Fibroblast of skin of left quadriceps (primary cell): ENCODE data around the gene SRCAP.
"Not testable (repeated sequence)": the region's sequence is repeated elsewhere in the genome, so short reads cannot be mapped to it uniquely, and the experiment has no call there.

ENCODE experiments used
- DNase-seq, 2 experiments: peaks; one replicate each; pipeline ENCODE4 v3.0.0-alpha.2; 2013; ENCODE audit warnings: low read depth in 2 of 2

Gene SRCAP

DNA sequence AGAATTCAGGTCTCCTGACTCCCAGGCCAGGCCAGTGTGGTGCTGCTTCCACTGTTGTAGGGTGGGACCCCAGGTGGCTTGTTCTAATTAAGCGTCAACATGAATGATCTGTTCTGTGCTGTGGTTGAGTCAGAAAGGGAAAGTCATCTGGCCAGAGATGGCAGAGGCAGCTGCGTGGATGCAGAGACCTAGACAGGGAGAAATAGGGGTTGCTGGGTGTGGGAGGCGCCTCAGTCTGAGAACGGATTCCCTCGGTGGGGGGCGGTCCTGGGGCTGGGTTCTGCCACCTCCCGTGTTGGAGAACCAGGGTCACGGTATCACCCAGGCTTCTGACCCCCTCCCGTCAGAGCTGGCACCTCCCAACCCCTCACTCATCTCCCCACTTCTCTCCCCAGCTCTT is 35.2 kb upstream of the SRCAP start:
- no peak for DNase-seq

DNA sequence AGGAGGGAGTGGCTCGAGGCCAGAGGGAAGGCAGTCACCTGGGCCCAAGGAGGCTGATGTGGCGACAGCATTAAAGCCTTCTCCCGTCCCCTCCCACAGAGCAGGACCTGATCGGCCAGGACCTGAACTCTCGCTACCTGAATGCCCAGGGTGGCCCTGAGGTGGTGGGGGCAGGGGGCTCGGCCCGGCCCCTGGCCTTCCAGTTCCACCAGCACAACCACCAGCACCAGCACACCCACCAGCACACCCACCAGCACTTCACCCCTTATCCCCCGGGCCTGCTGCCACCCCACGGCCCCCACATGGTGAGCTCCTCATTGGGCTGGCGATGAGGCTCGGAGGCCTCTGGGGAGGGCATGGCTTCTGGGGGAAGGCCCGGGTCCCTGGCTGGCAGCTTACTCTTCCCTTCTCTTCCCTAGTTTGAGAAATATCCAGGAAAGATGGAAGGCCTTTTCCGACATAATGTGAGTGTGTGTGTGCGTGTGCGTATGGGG is 34.3 kb upstream of the SRCAP start:
- DNase-seq, result no peak

DNA sequence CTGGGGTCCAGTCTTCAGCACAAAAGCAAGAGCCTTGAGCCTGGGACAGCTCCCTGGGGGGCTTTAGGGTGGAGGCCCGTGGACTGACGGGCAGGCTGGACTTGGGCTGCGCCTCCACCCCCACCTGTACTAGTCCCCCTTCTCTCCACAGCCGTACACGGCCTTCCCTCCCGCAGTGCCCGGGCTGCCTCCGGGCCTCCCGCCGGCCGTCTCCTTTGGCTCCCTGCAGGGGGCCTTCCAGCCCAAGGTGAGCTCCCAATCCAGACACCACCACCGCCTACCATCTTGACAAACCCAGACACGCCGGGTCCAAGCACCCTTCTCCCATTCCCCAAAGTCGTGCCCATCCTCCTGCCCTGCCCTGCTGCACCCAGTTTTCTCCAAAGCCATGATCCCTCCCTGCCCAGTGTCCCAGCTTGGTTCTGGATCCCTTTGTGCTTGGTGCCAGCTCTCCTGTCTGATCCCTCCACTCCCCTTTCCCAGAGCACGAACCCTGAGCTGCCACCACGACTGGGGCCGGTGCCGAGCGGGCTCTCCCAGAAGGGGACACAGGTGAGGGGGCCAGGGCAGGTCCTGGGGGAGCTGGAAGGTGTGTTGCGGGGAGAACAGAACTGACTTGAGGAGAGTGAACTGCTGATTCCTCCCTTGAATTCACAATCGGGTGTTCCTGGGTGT is 33.7 kb upstream of the SRCAP start:
- no peak for DNase-seq

DNA sequence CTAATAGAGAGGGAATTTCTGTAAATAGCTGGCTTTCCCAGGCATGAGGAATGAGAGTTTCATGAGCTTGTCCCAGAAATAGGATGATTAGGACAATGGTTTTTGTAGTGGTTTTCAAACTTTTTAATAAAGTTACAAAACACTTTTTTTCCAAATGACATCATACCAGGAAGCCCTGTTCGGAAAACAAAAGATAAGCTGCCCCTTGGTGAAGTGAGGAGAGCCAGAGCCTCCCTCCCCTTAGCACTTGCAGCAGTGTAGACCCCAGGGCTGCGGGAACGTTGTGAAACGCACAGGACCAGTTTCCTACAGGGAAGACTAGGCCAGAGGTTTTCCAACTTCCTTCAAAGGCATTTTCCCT is 33.2 kb upstream of the SRCAP start:
- no peak for DNase-seq

DNA sequence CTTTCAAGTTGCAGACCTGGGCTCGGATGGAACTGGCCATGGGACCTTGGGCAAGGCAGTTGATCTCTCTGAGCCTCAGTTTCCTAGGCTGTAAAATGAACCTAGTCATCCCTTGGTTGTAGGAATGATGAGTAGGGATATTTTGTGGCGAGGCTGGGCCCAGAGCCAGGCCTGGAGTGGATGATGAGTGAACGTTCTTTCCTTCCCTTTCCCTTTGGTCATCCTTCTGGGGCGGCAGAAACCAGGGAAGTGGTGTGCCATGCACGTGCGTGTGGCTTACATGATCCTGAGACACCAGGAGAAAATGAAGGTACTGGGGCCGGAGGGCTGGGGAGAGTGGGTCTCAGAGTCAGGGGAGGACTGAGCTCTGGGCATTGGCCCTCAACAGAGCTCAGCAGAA is 32.3 kb upstream of the SRCAP start:
- DNase-seq, result no peak

DNA sequence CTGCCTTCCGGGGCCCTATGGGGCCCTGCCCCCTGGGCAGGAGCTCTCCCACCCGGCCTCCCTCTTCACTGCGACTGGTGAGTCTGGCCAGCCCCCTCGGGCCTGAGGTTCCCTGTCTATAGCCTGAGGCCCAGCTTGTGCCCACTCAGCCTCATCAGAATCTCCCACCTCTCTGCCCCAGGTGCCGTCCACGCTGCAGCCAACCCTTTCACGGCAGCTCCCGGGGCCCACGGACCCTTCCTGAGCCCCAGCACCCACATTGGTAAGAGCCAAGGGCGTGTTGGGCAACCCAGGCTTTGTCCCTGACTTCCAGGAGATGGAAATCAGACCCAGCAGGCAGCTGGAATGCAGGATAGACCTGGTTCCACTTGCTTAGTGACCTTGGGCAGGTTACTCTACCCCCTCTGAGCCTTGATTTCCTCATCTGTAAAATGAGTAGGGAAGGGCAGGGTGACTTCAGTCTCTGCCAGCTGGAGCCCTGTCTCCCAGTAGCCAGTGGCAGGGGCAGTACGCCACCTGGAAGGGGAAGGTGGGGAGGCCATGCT is 31.5 kb upstream of the SRCAP start:
- DNase-seq, result no peak

DNA sequence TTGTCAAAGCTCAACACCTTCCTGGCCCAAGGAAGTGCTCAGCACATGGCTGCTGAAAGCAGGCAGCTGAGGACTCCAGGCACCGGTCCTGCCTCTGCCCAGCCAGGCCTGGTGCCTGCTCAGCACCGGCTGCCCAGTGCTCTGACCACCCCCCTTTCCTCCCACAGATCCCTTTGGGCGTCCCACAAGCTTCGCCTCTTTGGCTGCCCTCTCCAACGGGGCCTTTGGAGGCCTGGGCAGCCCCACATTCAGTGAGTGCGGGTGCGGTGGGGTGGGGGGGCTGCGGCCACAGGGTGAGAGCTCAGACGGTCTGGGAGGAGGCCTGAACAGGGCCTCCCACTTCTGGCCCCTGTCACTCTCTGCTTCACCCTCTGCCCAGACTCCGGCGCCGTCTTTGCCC is 30.6 kb upstream of the SRCAP start:
- DNase-seq, result no peak

DNA sequence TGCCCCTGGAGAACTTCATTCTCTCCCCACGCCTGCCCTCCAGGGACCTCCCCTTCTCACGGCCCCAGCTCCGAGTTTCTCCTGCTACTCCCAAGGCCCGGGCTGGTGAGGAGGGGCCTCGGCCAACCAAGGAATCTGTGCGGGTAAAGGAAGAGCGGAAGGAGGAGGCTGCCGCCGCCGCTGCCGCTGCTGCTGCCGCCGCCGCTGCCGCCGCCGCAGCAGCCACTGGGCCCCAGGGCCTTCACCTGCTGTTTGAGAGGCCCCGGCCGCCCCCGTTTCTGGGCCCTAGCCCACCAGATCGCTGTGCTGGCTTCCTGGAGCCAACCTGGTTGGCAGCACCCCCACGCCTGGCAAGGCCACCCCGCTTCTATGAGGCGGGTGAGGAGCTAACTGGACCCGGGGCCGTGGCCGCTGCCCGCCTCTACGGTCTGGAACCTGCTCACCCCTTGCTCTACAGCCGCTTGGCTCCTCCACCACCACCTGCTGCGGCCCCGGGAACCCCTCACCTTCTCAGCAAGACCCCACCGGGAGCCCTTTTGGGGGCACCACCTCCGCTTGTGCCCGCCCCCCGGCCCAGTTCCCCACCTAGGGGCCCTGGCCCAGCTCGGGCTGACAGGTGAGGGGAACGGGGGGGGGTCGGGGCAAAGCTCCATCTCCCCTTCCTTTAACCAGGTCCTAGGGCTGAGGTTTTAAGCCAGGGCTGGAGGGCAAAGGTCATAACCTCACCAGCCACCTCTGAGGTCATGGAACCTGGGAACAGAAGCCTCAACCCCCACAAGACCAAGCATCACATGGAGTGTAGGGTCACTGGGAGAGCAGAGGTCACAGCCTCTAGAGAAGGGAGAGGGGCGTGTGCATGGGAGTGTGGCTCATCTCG is 29.7 kb upstream of the SRCAP start:
- no peak for DNase-seq

DNA sequence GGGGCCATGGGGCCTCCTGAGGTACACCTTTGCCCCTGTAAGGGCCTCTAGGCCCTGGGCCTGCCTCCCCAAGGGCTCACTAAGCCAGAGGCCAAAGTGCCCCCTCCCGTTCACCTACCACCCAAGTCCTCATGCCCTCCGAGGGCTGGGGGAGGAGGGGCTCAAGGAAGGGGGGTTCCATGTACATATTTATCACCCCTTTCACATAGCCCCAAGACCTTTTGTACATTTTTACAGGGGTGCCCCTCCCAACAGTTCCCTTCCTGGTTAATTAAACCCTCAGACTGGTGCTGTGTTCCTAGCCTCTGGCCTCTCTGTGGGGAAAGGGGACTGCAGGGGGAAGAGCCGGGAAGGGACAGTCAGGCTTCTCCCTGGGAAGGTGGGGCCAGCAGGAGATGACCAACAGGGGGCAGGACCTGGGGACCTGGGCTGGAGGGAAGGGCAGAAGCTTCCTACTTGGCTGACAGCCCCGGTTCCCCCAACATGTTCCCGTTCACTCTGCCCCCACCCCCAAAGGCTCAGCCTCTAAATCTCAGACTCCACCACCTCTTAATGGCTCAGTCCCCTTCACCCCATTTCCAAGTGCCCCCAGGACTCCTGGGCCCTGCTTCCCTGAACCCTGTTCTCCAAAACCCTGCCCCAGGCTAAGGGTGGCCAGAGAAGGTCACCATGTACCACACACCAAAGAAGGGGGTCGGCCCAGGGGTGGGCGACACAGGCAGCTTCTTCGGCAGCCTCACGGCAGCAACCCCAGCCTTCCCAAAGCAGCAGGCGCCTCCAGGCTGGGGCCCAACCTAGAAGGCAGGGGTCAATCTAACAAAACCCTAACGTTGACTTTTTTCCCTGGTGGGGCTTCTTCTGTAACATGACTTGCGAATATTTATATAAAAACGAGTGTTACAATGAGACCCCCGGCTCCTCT is 28.8 kb upstream of the SRCAP start:
- DNase-seq, result no peak

DNA sequence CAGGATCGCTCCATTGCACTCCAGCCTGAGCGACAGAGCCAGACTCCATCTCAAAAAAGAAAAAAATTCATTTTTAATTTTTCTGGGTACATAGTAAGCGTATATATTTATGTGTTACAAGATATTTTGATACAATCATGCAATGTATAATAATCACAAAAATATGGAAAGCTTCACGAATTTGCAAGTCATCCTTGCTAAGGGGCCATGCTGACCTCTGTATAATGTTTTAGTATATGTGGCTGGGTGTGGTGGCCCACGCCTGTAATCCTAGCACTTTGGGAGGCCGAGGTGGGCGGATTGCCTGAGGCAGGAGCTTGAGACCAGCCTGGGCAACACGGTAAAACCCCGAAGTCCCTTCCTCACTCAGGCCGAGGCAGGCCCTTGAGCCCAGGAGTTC is 23.8 kb upstream of the SRCAP start:
- DNase-seq, result no peak

DNA sequence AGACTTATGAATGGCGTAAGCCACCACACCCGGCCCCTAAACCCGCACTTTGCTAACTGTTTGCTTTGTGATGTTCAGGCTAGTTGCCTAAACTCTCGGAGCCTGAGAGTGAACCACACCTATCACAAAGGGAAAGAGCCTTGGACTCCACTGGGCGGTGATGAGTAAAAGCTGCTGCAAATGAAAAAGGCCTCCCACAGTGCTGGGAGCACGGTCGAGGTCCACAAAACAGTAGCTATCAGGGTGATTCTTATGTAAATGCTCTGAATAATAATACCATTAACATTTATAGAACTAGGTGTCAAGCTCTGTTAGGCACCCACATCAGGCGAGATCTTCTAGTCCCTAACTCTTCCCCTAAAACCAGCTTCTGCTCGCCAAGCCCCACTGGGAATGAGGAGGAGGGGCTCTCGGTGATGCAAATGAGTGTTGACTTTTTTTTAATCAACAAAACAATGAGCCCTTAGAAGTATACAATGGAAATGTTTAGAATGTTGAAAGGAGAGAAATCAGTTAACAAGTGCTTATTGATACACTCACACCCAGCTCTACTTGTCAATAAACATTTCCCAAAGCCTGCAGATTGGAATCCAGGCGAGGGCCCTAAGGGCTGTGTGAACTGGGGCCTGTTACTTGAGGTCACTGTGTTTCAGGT is 20.9 kb upstream of the SRCAP start:
- no peak for DNase-seq

DNA sequence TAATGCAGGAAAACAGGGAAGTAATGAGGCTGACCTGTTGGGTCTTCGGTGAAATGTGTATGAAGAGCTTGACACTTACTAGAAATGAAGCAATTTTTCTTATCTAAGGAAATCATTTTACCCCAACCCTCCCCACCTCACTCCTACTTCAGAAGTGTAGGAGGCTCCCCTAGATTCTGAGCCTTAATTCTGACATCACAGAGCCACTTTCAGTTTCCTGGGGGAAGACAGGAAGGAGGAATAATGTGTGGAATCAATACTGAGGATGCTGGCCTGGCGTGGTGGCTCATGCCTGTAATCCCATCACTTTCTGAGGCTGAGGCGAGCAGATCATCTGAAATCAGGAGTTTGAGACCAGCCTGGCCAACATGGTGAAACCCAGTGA is 20.4 kb upstream of the SRCAP start:
- no peak for DNase-seq

DNA sequence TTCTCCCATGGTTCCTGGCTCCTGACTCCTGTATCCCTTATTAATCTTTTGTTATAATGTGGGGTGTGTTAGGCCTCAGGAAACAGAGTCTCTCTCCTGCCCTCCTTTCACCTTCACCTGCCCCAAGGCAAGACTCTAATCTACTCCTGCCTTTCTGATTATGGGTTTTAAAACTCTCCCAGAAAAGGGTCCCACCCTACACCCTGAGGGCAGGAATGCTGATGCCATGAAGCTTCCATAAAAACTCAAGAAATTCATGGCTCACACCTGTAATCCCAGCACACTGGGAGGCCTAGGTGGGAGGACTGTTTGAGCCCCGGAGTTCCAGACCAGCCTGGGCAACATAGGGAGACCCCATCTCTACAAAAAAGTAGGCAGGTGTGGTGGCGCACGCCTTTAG is 18.6 kb upstream of the SRCAP start:
- no peak for DNase-seq

DNA sequence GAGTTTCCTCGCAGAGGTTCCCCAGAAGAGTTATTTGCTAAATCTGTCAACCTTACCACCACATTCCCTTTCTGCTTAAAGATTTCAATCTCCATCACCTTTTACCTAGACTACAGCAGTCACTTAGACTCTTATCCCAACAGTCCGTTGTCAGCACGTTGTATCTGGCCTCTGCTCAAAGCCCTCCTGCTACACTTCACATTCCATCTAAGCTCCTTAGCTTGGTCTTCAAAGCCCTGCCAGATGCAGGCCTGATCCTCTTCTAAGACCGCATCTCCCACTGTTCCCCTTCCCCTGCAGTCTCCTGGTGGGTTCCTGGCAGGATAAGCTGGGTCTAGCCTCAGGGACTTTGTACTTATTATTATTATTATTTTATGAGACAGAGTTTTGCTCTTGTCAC is 10.3 kb upstream of the SRCAP start:
- no peak for DNase-seq

DNA sequence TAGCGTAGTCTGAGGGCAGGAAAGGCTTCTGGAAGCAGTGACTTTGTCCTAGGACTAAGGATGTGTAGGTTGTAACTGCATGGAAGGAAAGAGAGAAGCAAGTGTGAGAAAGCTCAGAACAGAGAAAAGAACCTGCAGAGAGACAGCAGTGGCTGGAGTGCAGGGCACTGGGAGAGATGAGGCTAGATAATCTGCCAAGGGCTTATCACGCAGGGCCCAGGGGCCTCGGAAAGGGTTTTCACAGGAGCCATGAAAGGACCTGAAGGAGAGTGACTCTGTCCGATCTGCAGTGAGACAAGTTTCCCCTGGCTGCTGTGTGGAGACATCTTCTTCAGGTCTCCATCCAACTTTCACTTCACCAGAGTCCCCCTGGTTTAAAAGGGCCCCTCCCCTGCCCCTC is 7.1 kb upstream of the SRCAP start:
- no peak for DNase-seq

DNA sequence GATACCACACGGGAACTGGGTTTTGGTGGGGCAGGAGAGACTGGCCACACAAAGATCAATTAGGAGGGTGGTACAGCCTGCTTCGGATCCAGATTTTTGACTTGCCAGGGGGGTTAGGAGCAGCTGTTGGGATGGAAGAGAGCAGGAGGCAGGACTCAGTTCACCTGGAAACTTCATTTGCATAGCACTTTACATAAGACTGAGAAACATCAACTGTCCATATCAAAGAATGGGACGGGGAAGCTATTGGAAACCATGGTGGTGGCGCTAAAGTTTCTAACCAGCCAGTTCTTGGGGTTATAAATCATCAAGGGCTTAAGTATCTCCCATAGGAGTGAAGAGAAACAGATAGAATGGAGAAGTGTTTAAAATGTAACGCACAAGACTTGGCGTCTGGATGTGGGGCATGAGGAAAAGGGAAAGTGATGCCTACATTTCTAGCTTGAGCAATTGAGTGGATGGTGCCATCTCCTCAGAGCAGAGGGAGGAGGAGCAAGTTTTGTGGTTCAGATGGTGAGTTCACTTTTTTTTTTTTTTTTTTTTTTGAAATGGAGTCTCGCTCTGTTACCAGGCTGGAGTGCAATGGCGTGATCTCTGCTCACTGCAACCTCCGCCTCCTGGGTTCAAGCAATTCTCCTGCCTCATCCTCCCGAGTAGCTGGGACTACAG is 6.4 kb upstream of the SRCAP start:
- no peak for DNase-seq

DNA sequence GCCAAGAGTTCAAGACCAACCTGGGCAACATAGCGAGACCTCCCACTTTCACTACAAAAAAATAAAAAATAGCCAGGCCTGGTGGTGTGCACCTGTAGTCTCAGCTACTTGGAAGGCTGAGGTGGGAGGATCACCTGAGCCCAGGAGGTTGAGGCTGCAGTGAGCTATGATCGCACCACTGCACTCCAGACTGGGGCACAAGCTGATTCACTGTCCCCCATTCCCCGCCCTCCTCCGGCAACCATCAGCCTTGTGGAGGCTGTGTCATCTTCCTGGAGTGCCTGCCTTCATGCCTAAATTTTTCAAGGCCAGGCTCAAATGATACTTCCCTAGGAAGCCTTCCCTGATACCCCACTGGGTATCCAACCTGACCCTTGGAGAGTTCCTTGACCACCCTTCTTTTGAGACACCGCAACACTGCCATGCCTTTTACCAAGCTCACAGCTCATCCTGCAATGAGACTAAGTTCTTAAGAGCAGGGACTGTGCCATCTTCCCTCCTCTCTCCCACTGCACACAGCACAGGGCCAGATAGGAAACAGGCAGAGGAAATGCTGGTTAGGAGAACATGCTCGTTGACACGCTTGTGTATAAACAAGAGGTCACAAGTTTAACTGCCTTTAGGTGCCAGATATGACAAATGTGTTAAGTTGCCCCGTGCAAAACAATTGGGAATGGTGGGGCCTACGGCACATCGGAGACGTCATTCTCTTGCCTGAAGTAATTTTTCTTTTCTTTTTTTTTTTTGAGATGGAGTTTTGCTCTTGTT is 3.9 kb upstream of the SRCAP start:
- DNase-seq, result no peak

DNA sequence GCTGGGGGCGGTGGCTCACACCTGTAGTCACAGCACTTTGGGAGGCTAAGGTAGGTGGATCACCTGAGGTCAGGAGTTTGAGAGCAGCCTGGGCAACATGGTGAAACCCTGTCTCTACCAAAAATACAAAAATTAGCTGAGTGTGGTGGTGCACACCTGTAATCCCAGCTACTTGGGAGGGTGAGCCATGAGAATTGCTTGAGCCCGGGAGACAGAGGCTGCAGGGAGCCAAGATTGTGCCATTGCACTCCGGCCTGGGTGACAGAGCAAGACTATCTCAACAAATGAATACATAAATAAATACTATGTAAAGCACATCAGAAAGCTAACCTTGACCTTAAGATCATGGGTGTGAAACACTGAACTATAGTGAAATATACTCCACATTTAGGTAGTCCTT is 2.3 kb upstream of the SRCAP start:
- DNase-seq, result not testable (repeated sequence)

DNA sequence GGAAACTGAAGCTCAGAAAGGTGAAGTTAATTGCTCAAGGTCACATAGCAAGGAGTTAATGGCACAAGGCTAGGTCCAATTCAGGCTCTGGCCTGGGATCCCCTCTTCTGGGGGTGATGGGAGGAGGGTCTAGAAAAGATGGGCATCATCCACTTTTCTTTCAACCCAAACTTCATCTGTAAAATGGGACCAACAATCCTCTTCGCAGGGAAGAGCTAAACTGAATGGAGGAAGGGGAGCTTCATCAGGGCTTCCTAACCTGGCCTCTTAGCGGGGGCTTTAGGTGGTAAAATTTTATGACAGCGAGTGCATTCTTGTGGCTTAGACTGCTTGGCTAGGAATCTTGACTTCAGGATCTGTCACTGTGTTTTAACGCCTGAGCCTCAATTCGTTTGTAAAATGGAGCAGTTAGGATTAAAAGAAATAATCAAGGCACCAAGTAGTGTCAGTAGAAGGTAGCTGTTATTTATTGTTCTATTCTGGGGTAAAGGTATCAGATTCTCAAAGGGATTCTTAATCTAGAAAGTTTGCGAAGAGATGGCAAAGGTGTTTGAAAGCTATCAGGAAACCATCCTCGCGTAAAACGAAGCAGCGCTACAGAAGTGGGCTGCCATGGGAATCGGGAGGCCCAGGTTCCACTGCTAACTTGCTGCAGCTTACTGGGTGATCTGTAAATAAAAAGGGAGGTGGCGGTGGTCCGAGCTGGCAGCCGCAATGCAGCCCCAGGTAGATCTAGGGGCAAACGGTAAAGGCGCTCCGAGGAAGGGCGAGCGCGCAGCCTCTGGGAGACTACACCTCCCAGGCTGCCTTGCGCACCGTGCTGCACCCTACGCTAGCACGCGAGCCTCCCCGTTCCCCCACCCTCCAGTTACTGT is 1.5 kb upstream of the SRCAP start:
- DNase-seq, result no peak
